Right ventricle myocardium inferior (tissue), 1 donor: ENCODE data around the gene EDIL3. TPM values are rescaled to one million over a fixed set of nuclear protein-coding genes. Genes with fewer than 3 reads are reported as not detected.
"Not testable (repeated sequence)": the region's sequence is repeated elsewhere in the genome, so short reads cannot be mapped to it uniquely, and the experiment has no call there.

Source experiments
- ATAC-seq: fragments of 200-7000 bp; cut with Tn5 transposase; one replicate; pipeline ENCODE4 v1.9.1; 2020; ENCODE audit warnings: mild to moderate bottlenecking, moderate library complexity
- DNase-seq: peaks from one replicate; pipeline ENCODE4 v3.0.0; 2021; ENCODE audit errors: missing footprints
- intact Hi-C: fragments of 100-400 bp; cut with DNase I; formaldehyde crosslinking; loops from one replicate; pipeline ENCODE4 v1.11.0; 2022
- total RNA-seq: library from RNA; stranded (reverse); fragmentation: NEBNext Ultra II Directional; extraction: Animal tissue kit (Norgen Biotek cat#: 25700); gene quantifications from one replicate; pipeline ENCODE4 v1.2.1, GENCODE V29; 2021
- donor health status: DM: no; HTN: yes; CAD: no; lungs with severe emphysema.

The EDIL3 gene
- total RNA-seq, 1 donor from 2014 or later = 1.7 TPM

- ATAC-seq = no peak
- intact Hi-C loops = no loop called here
These were observed 155.6 kb downstream of the EDIL3 start for GRCh38 chr5:84229045-84229444.

GRCh38 chr5:84228266-84228665 is 156.4 kb downstream of the EDIL3 start:
- DNase-seq = no peak
- intact Hi-C loops = no loop called here
- no peak for ATAC-seq

More at GRCh38 chr5:84229045-84229444, 155.6 kb downstream of the EDIL3 start:
- no peak for DNase-seq

GRCh38 chr5:84227236-84227635 is 157.4 kb downstream of the EDIL3 start:
- intact Hi-C loops = no loop called here
- no peak for DNase-seq
- ATAC-seq = no peak

- no peak for ATAC-seq
- DNase-seq = no peak
- intact Hi-C loops = no loop called here
These were observed 166.1 kb downstream of the EDIL3 start for GRCh38 chr5:84218546-84218945.

GRCh38 chr5:84215521-84215920 is 169.2 kb downstream of the EDIL3 start:
- DNase-seq (no peak), ATAC-seq (no peak)
- intact Hi-C loops = no loop called here

- ATAC-seq (no peak), DNase-seq (no peak)
- intact Hi-C loops = no loop called here
These were observed 170.8 kb downstream of the EDIL3 start for GRCh38 chr5:84213861-84214260.

GRCh38 chr5:84213212-84213611 is 171.5 kb downstream of the EDIL3 start:
- ATAC-seq (no peak), DNase-seq (no peak)
- intact Hi-C loops = no loop called here

- no peak for ATAC-seq
- intact Hi-C loops = no loop called here
- DNase-seq = no peak
These were observed 179.9 kb downstream of the EDIL3 start for GRCh38 chr5:84204772-84205171.

GRCh38 chr5:84202136-84202535 is 182.5 kb downstream of the EDIL3 start:
- intact Hi-C loops = no loop called here
- DNase-seq (no peak), ATAC-seq (no peak)

GRCh38 chr5:84197538-84197937 is 187.1 kb downstream of the EDIL3 start:
- no peak for DNase-seq
- no peak for ATAC-seq
- intact Hi-C loops = no loop called here

GRCh38 chr5:84191281-84191680 is 193.4 kb downstream of the EDIL3 start:
- DNase-seq (no peak), ATAC-seq (no peak)
- intact Hi-C loops = no loop called here

GRCh38 chr5:84184857-84185256 is 199.8 kb downstream of the EDIL3 start:
- DNase-seq (no peak), ATAC-seq (no peak)
- intact Hi-C loops = no loop called here

GRCh38 chr5:84181093-84181492 is 203.6 kb downstream of the EDIL3 start:
- intact Hi-C loops = no loop called here
- no peak for ATAC-seq
- DNase-seq = no peak

- no peak for ATAC-seq
- intact Hi-C loops = no loop called here
- DNase-seq = no peak
These were observed 215.8 kb downstream of the EDIL3 start for GRCh38 chr5:84168841-84169240.

GRCh38 chr5:84163671-84164070 is 221.0 kb downstream of the EDIL3 start:
- no peak for ATAC-seq
- DNase-seq = no peak
- intact Hi-C loops = no loop called here

- intact Hi-C loops = no loop called here
- DNase-seq (no peak), ATAC-seq (no peak)
These were observed 222.0 kb downstream of the EDIL3 start for GRCh38 chr5:84162695-84163094.

GRCh38 chr5:84160650-84161049 is 224.0 kb downstream of the EDIL3 start:
- ATAC-seq, intact Hi-C loops: not testable (repeated sequence)

GRCh38 chr5:84149094-84149493 is 235.6 kb downstream of the EDIL3 start:
- intact Hi-C loops = no loop called here
- DNase-seq = no peak
- ATAC-seq = no peak

More at GRCh38 chr5:84160650-84161049, 224.0 kb downstream of the EDIL3 start:
- not testable (repeated sequence) for DNase-seq

GRCh38 chr5:84148651-84149050 is 236.0 kb downstream of the EDIL3 start:
- intact Hi-C loops = no loop called here
- no peak for ATAC-seq
- DNase-seq = no peak

GRCh38 chr5:84137541-84137940 is 247.1 kb downstream of the EDIL3 start:
- ATAC-seq = no peak
- intact Hi-C loops = no loop called here
- DNase-seq = no peak

- intact Hi-C loops = no loop called here
- no peak for ATAC-seq
- DNase-seq = no peak
These were observed 253.3 kb downstream of the EDIL3 start for GRCh38 chr5:84131372-84131771.
